K562 (cell line): Measurements from ENCODE around the gene CDC25B. TPM values are rescaled to one million over a fixed set of nuclear protein-coding genes. Genes with fewer than 3 reads are reported as not detected.

ENCODE experiments used
- BHLHE40 ChIP-seq: IDR thresholded peaks from 2 replicates; pipeline ENCODE4 v1.6.1; 2011; ENCODE audit warnings: low read length, improper control_type of control experiment
- CTCF ChIP-seq, 3 experiments: IDR thresholded peaks in 2 of 3; conservative IDR thresholded peaks in 1 of 3; 2 replicates each; pipeline ENCODE4 v1.5.1; 2011 to 2012; ENCODE audit warnings: low read length in 3 of 3, mild to moderate bottlenecking in 3 of 3, control low read depth in 2 of 3, improper control_type of control experiment in 1 of 3, inconsistent platforms in 1 of 3, low read depth in 1 of 3, mixed read lengths in 1 of 3, moderate library complexity in 1 of 3; ENCODE audit not compliant: insufficient read depth in 2 of 3
- ETS1 ChIP-seq: conservative IDR thresholded peaks from 2 replicates; pipeline ENCODE4 v1.6.1; 2011; ENCODE audit warnings: low read depth, mild to moderate bottlenecking, low read length; ENCODE audit not compliant: control insufficient read depth
- MCM3 ChIP-seq: fragments of 450-650 bp; IDR thresholded peaks from 2 replicates; pipeline ENCODE4 v1.6.1; 2016
- MCM5 ChIP-seq: fragments of 450-650 bp; IDR thresholded peaks from 2 replicates; pipeline ENCODE4 v1.6.1; 2016; ENCODE audit warnings: low read depth
- MIER1 ChIP-seq: fragments of 450-650 bp; IDR thresholded peaks from 2 replicates; pipeline ENCODE4 v1.6.1; 2016; ENCODE audit warnings: antibody characterized with exemption, mild to moderate bottlenecking, low read depth
- NRF1 ChIP-seq, 2 experiments: fragments of 450-650 bp; IDR thresholded peaks in 1 of 2; conservative IDR thresholded peaks in 1 of 2; 2 replicates each; pipeline ENCODE4 v1.6.1; 2014; ENCODE audit warnings: mild to moderate bottlenecking in 2 of 2
- PCBP1 ChIP-seq: fragments of 200-400 bp; formaldehyde crosslinking; IDR thresholded peaks from 2 replicates; pipeline ENCODE4 v1.6.1; 2018; ENCODE audit warnings: mild to moderate bottlenecking, low read depth, low read length; ENCODE audit not compliant: poor library complexity, severe bottlenecking
- ZNF431 ChIP-seq: sonication (generic); formaldehyde crosslinking; IDR thresholded peaks from 2 replicates; pipeline ENCODE4 v1.8.0; 2022; ENCODE audit warnings: mild to moderate bottlenecking, missing genetic modification reagents
- polyA plus RNA-seq, 8 experiments: library from polyadenylated mRNA; depleted of rRNA in 4 of 8; stranded (reverse) in 5 of 8; unstranded in 3 of 8; fragments of >200 nt; fragmentation: Nextera tagmentation in 2 of 8; fragmentation: Illumina TruSeq in 1 of 8; extraction: Ambion mirVana in 2 of 8; extraction: Trizol in 1 of 8; gene quantifications; 2 replicates each; pipeline versions ENCODE4 v1.2.1 to v1.2.3, GENCODE V29; 2011 to 2014; ENCODE audit warnings: inconsistent platforms in 1 of 8, missing spikeins in 1 of 8
- total RNA-seq, 7 experiments: library from RNA; depleted of rRNA in 6 of 7; stranded (reverse); fragments of >200 nt in 6 of 7; fragmentation: Illumina TruSeq in 2 of 7; extraction: Trizol in 2 of 7; gene quantifications; 2 replicates each; pipeline versions ENCODE4 v1.2.1 to v1.2.3, GENCODE V29; 2011 to 2021; ENCODE audit warnings: low replicate concordance in 1 of 7

The CDC25B gene
- total and polyA plus RNA-seq, 9 of the 15 experiments (the other 6 are each of a cell fraction or from before 2014, with no cell fraction given): 2.3 to 35.7 (median 9.5) TPM

- TF ChIP-seq ZNF431 (peak; percentile 16; the same call in 1 of the 2 replicates), BHLHE40 (peak; percentile 94), PCBP1 (peak; percentile 72), MCM3 (no peak), ETS1 (peak; percentile 13; the same call in 1 of the 2 replicates), CTCF (IDR thresholded peaks at IDR 0.05 in 2 of 3, conservative IDR thresholded peaks at IDR 0.05 in 1 of 3; ENCODE audit: insufficient read depth in 2 of 3, low read depth in 1 of 3, low read length in 3 of 3) (peak; percentile 5 to 20 (median 17); a peak in 2 of 6 replicates), MIER1 (no peak), NRF1 (conservative IDR thresholded peaks at IDR 0.05 in 1 of 2, IDR thresholded peaks at IDR 0.05 in 1 of 2) (peak; percentile 45 to 65), MCM5 (no peak)
Measured at GRCh38 chr20:3767427-3768341, 28.4 kb upstream of the CDC25B start, which contains the start of gene ADISSP (continued).
